MM.1S (cell line): ENCODE data around the gene NTF3.

Experiments used
- DNase-seq: peaks from one replicate; pipeline ENCODE4 v3.0.0-alpha.2; 2015
- H2AFZ ChIP-seq: fragments of 300-600 bp; sonication (generic); 2 replicates; pipeline ENCODE4 v1.6.0; 2016; ENCODE audit warnings: antibody characterized with exemption, low read length
- H3F3A ChIP-seq: fragments of 300-600 bp; sonication (generic); 2 replicates; pipeline ENCODE4 v1.6.1; 2016; ENCODE audit warnings: mild to moderate bottlenecking, antibody characterized with exemption, low read length, moderate library complexity, mixed read lengths; ENCODE audit not compliant: insufficient read depth
- H3K27ac ChIP-seq: fragments of 300-600 bp; sonication (generic); 2 replicates; pipeline ENCODE4 v1.5.1; 2016; ENCODE audit warnings: mild to moderate bottlenecking, low read length
- H3K27me3 ChIP-seq: fragments of 300-600 bp; sonication (generic); replicated peaks from 2 replicates; pipeline ENCODE4 v1.6.0; 2016; ENCODE audit warnings: low read length; ENCODE audit not compliant: insufficient read depth
- H3K36me3 ChIP-seq: fragments of 300-600 bp; sonication (generic); replicated peaks from 2 replicates; pipeline ENCODE4 v1.6.1; 2016; ENCODE audit warnings: mild to moderate bottlenecking, low read length, mixed read lengths; ENCODE audit not compliant: insufficient read depth
- H3K4me1 ChIP-seq: fragments of 300-600 bp; sonication (generic); 2 replicates; pipeline ENCODE4 v1.6.1; 2016; ENCODE audit warnings: low read length, mixed read lengths
- H3K4me2 ChIP-seq: fragments of 300-600 bp; sonication (generic); 2 replicates; pipeline ENCODE4 v1.6.0; 2016; ENCODE audit warnings: low read depth, low read length
- H3K4me3 ChIP-seq: fragments of 300-600 bp; sonication (generic); 2 replicates; pipeline ENCODE4 v1.5.1; 2016; ENCODE audit warnings: low read length, mixed read lengths
- H3K79me2 ChIP-seq: fragments of 300-600 bp; sonication (generic); 2 replicates; pipeline ENCODE4 v1.6.1; 2016; ENCODE audit warnings: mixed run types, low read length, mixed read lengths
- H3K9ac ChIP-seq: fragments of 300-600 bp; sonication (generic); 2 replicates; pipeline ENCODE4 v1.6.1; 2016; ENCODE audit warnings: low read length, mixed read lengths
- H3K9me2 ChIP-seq: fragments of 300-600 bp; sonication (generic); replicated peaks from 2 replicates; pipeline ENCODE4 v1.6.1; 2016; ENCODE audit warnings: mild to moderate bottlenecking, low read length, mixed read lengths; ENCODE audit not compliant: insufficient read depth
- H3K9me3 ChIP-seq: fragments of 300-600 bp; sonication (generic); replicated peaks from 2 replicates; pipeline ENCODE4 v1.6.1; 2016; ENCODE audit warnings: mild to moderate bottlenecking, low read length, mixed read lengths; ENCODE audit not compliant: insufficient read depth
- H4K20me1 ChIP-seq: fragments of 300-600 bp; sonication (generic); 2 replicates; pipeline ENCODE4 v1.6.1; 2016; ENCODE audit warnings: mild to moderate bottlenecking, low read length, moderate library complexity, mixed read lengths; ENCODE audit not compliant: insufficient read depth
- EZH2 ChIP-seq: fragments of 300-600 bp; sonication (generic); optimal IDR thresholded peaks from 2 replicates; pipeline ENCODE3; 2017; ENCODE audit warnings: low read depth, mild to moderate bottlenecking, antibody characterized with exemption, low read length, mixed read lengths
- EZH2phosphoT487 ChIP-seq: fragments of 300-600 bp; sonication (generic); IDR thresholded peaks from 2 replicates; pipeline ENCODE4 v1.6.1; 2018; ENCODE audit warnings: antibody characterized with exemption, low read length
- TF ChIP-seq, protein P1 (sequence below): fragments of 300-600 bp; sonication (generic); IDR thresholded peaks from 2 replicates; pipeline ENCODE4 v1.5.1; 2016; ENCODE audit warnings: antibody characterized with exemption, low read length, mixed read lengths

The NTF3 gene

DNA sequence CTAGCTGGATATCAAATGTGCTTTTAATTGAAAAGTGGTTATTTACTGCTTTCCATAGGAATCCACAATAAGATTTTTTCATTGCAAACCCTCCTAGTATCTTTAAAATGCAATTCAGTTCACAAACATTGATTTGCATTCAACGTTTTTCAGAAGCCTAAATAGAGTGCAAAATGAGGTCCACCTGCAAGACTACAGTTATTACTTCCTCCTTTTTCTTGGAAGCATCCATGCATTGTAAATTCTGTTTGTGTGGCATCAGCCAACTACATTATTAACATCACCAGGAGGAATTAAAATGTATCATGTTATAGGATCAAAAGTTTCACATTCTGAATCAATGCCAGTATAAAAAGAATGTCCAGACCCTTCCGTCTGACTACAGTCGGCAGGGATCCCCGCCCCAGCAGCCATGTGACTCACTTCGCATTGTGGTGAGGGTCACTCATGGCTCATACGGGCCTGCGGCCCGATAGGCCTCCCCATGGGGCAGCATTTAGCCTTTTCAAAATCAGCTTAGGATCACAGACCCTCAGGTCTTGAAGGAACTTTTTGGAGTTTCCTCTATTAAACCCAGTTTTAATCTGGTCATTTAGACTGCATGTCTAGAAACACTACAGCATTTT lies 46.3 kb downstream of the NTF3 start:
- TF ChIP-seq EZH2phosphoT487 = no peak
- TF ChIP-seq, protein P1, sequence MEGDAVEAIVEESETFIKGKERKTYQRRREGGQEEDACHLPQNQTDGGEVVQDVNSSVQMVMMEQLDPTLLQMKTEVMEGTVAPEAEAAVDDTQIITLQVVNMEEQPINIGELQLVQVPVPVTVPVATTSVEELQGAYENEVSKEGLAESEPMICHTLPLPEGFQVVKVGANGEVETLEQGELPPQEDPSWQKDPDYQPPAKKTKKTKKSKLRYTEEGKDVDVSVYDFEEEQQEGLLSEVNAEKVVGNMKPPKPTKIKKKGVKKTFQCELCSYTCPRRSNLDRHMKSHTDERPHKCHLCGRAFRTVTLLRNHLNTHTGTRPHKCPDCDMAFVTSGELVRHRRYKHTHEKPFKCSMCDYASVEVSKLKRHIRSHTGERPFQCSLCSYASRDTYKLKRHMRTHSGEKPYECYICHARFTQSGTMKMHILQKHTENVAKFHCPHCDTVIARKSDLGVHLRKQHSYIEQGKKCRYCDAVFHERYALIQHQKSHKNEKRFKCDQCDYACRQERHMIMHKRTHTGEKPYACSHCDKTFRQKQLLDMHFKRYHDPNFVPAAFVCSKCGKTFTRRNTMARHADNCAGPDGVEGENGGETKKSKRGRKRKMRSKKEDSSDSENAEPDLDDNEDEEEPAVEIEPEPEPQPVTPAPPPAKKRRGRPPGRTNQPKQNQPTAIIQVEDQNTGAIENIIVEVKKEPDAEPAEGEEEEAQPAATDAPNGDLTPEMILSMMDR = no peak
- no peak for TF ChIP-seq EZH2
- H3K4me2 ChIP-seq = no peak overlapping the region
- H3K27ac ChIP-seq = no peak overlapping the region
- no peak overlapping the region for H3K4me3 ChIP-seq
- H4K20me1 ChIP-seq = no peaks in the 10 kb centered on the region
- DNase-seq = no peak
- no peaks in the 10 kb centered on the region for H3K27me3 ChIP-seq
- no peaks in the 10 kb centered on the region for H3K4me1 ChIP-seq
- H2AFZ ChIP-seq = no peak overlapping the region
- H3K79me2 ChIP-seq = no peaks in the 10 kb centered on the region
- H3F3A ChIP-seq = no peaks in the 10 kb centered on the region
- no peak overlapping the region for H3K9ac ChIP-seq
- H3K36me3 ChIP-seq = no peaks in the 10 kb centered on the region
- H3K9me2 ChIP-seq = no peaks in the 10 kb centered on the region
- H3K9me3 ChIP-seq = no peaks in the 10 kb centered on the region

DNA sequence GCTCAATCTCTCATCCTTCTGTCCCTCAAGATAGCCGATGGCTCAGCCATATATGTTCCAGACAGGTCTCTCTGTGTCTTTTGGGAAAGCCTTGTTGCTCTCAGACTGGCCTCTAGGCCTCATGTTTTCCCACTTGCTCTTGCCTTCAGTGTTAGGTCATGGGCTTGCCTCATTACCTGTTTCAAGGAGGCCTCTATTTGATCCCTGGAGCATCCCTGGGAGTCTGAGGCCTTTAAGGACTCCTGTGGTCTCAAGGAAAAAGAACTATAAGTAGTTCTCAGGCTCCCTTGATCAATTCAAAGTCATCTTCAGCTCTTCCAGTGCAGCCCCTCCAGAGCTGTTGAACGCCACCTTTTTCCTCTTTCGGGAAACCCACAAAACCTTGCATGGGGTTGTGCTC lies 47.9 kb downstream of the NTF3 start:
- no peak overlapping the region for H2AFZ ChIP-seq
- H3K27ac ChIP-seq = no peak overlapping the region
- no peak for DNase-seq
- H3K27me3 ChIP-seq = no peaks in the 10 kb centered on the region
- no peaks in the 10 kb centered on the region for H4K20me1 ChIP-seq
- H3K4me2 ChIP-seq = no peak overlapping the region
- no peaks in the 10 kb centered on the region for H3F3A ChIP-seq
- no peak overlapping the region for H3K4me3 ChIP-seq
- no peaks in the 10 kb centered on the region for H3K4me1 ChIP-seq
- TF ChIP-seq EZH2 (no peak), EZH2phosphoT487 (no peak)
- TF ChIP-seq, protein P1 = no peak
- no peaks in the 10 kb centered on the region for H3K9me3 ChIP-seq
- H3K79me2 ChIP-seq = no peaks in the 10 kb centered on the region
- no peaks in the 10 kb centered on the region for H3K36me3 ChIP-seq
- H3K9ac ChIP-seq = no peak overlapping the region
- no peaks in the 10 kb centered on the region for H3K9me2 ChIP-seq

- TF ChIP-seq, protein P1 = no peak
- TF ChIP-seq EZH2phosphoT487 = no peak
- Histone ChIP-seq H3K36me3 (no peaks in the 10 kb centered on the region), H2AFZ (no peak overlapping the region), H3K4me2 (no peak overlapping the region), H4K20me1 (no peaks in the 10 kb centered on the region), H3K4me1 (no peaks in the 10 kb centered on the region), H3K4me3 (no peak overlapping the region), H3F3A (no peaks in the 10 kb centered on the region), H3K27ac (no peak overlapping the region), H3K9me3 (no peaks in the 10 kb centered on the region), H3K9me2 (no peaks in the 10 kb centered on the region), H3K9ac (no peak overlapping the region), H3K27me3 (no peaks in the 10 kb centered on the region), H3K79me2 (no peaks in the 10 kb centered on the region)
- DNase-seq = no peak
These were observed 48.5 kb downstream of the NTF3 start for GRCh38 chr12:5480218-5480937.
